Tibial nerve (tissue), 4 donors: ENCODE measurements around the gene AADAT. TPM values are rescaled to one million over a fixed set of nuclear protein-coding genes. Genes with fewer than 3 reads are reported as not detected.

Source experiments
- DNase-seq, 2 donors: peaks; one replicate each; pipeline ENCODE4 v3.0.0-alpha.2; 2019; ENCODE audit warnings: low spot score in 2 of 2
- H3K27ac ChIP-seq, 4 donors: fragments of 200-600 bp; sonication (generic) in 3 of 4; one replicate each; pipeline ENCODE4 v1.5.1; 2017 to 2019; ENCODE audit warnings: mild to moderate bottlenecking in 1 of 4
- H3K27me3 ChIP-seq, 2 donors: fragments of 200-600 bp; sonication (generic) in 1 of 2; one replicate each; pipeline versions ENCODE4 v1.5.1 to v1.6.0; 2017 to 2019
- H3K36me3 ChIP-seq, 3 donors: fragments of 200-600 bp; sonication (generic); one replicate each; pipeline ENCODE4 v1.5.1; 2018 to 2019
- H3K4me1 ChIP-seq, 4 donors: fragments of 200-600 bp; sonication (generic) in 3 of 4; one replicate each; pipeline ENCODE4 v1.5.1; 2017 to 2019
- H3K4me3 ChIP-seq, 4 donors: fragments of 200-600 bp; sonication (generic) in 3 of 4; one replicate each; pipeline ENCODE4 v1.5.1; 2017 to 2019; ENCODE audit warnings: mild to moderate bottlenecking in 1 of 4, moderate library complexity in 1 of 4
- H3K9me3 ChIP-seq, 4 donors: fragments of 200-600 bp; sonication (generic) in 3 of 4; one replicate each; pipeline ENCODE4 v1.5.1; 2017 to 2019
- CTCF ChIP-seq, 5 experiments: fragments of 200-600 bp in 3 of 5; fragments of 450-650 bp in 2 of 5; sonication (generic) in 3 of 5; IDR thresholded peaks; one replicate each; pipeline ENCODE4 v1.5.1; 2016 to 2019; ENCODE audit warnings: antibody characterized with exemption in 5 of 5, mild to moderate bottlenecking in 3 of 5, moderate library complexity in 2 of 5
- EP300 ChIP-seq, 2 donors: sonication (generic); formaldehyde crosslinking; IDR thresholded peaks; one replicate each; pipeline ENCODE4 v1.6.1; 2017; ENCODE audit warnings: antibody characterized with exemption in 2 of 2, mild to moderate bottlenecking in 1 of 2
- POLR2A ChIP-seq, 2 donors: fragments of 450-650 bp; IDR thresholded peaks; one replicate each; pipeline ENCODE4 v1.6.1; 2017; ENCODE audit warnings: antibody characterized with exemption in 2 of 2, mild to moderate bottlenecking in 2 of 2, moderate library complexity in 2 of 2
- WGBS, 2 donors: methylation state at CpG; one replicate each; pipeline ENCODE4 v1.1.5; 2018; 5-methylcytosine and 5-hydroxymethylcytosine counted together
- total RNA-seq, 4 donors: library from RNA; depleted of rRNA; stranded (reverse); fragments of >200 nt; gene quantifications; one replicate each; pipeline ENCODE4 v1.1.0, GENCODE V29; 2016

Gene AADAT
- total RNA-seq, 4 donors from 2014 or later = 4.9 to 12.0 (median 8.2) TPM

- no peaks in the 10 kb centered on the region for H3K9me3 ChIP-seq
- H3K27ac ChIP-seq = no peak overlapping the region
- no peaks in the 10 kb centered on the region for H3K27me3 ChIP-seq
- 96 to 98% methylated on average over 3 of the region's 3 CpGs for WGBS, 2 donors
- no peaks in the 10 kb centered on the region for H3K36me3 ChIP-seq
- no peak for DNase-seq
- no peaks in the 10 kb centered on the region for H3K4me1 ChIP-seq
- H3K4me3 ChIP-seq = no peak overlapping the region
- TF ChIP-seq POLR2A (IDR thresholded peaks at IDR 0.05) (no peak), EP300 (IDR thresholded peaks at IDR 0.05) (no peak), CTCF (IDR thresholded peaks at IDR 0.05) (no peak)
Measured at GRCh38 chr4:170111546-170111945, 21.8 kb upstream of the AADAT start.

GRCh38 chr4:170111085-170111484 lies 21.3 kb upstream of the AADAT start:
- Histone ChIP-seq H3K4me1 (no peaks in the 10 kb centered on the region), H3K9me3 (no peaks in the 10 kb centered on the region), H3K4me3 (no peak overlapping the region), H3K27me3 (no peaks in the 10 kb centered on the region), H3K36me3 (no peaks in the 10 kb centered on the region), H3K27ac (no peak overlapping the region)
- WGBS, 2 donors = 85 to 87% methylated on average over 2 of the region's 2 CpGs
- DNase-seq = no peak
- TF ChIP-seq EP300 (IDR thresholded peaks at IDR 0.05) (no peak), POLR2A (IDR thresholded peaks at IDR 0.05) (no peak), CTCF (IDR thresholded peaks at IDR 0.05) (no peak)

- no peaks in the 10 kb centered on the region for H3K9me3 ChIP-seq
- no peak overlapping the region for H3K27ac ChIP-seq
- TF ChIP-seq CTCF (IDR thresholded peaks at IDR 0.05) (no peak), POLR2A (IDR thresholded peaks at IDR 0.05) (no peak), EP300 (IDR thresholded peaks at IDR 0.05) (no peak)
- H3K27me3 ChIP-seq = no peaks in the 10 kb centered on the region
- WGBS, 2 donors = 54 to 62% methylated on average over 5 of the region's 5 CpGs
- no peaks in the 10 kb centered on the region for H3K4me1 ChIP-seq
- no peak overlapping the region for H3K4me3 ChIP-seq
- DNase-seq = no peak
- no peaks in the 10 kb centered on the region for H3K36me3 ChIP-seq
Measured at GRCh38 chr4:170110285-170110672, 20.5 kb upstream of the AADAT start.

GRCh38 chr4:170109586-170110284 lies 20.0 kb upstream of the AADAT start:
- TF ChIP-seq POLR2A (IDR thresholded peaks at IDR 0.05) (no peak), CTCF (IDR thresholded peaks at IDR 0.05) (no peak)
- Histone ChIP-seq H3K27ac (no peak overlapping the region), H3K27me3 (no peaks in the 10 kb centered on the region), H3K4me3 (no peak overlapping the region), H3K4me1 (no peaks in the 10 kb centered on the region), H3K9me3 (no peaks in the 10 kb centered on the region), H3K36me3 (no peaks in the 10 kb centered on the region)
- no peak for DNase-seq
- 47 to 50% methylated on average over 6 of the region's 6 CpGs for WGBS, 2 donors

- Histone ChIP-seq H3K9me3 (no peaks in the 10 kb centered on the region), H3K27ac (no peak overlapping the region), H3K27me3 (no peaks in the 10 kb centered on the region), H3K4me1 (no peaks in the 10 kb centered on the region), H3K36me3 (no peaks in the 10 kb centered on the region), H3K4me3 (no peak overlapping the region)
- DNase-seq = no peak
- TF ChIP-seq CTCF (IDR thresholded peaks at IDR 0.05) (no peak), POLR2A (IDR thresholded peaks at IDR 0.05) (no peak), EP300 (IDR thresholded peaks at IDR 0.05) (no peak)
- 75 to 76% methylated on average over 4 of the region's 4 CpGs for WGBS, 2 donors
Measured at GRCh38 chr4:170106900-170107299, 17.1 kb upstream of the AADAT start.
